Activated T-helper 17 cell treated with anti-CD3 and anti-CD28 coated beads, Interleukin-2, amount 50 U/mL, for 72 hours (primary cell): Measurements from ENCODE around the gene CCDC82. TPM values are rescaled to one million over a fixed set of nuclear protein-coding genes. Genes with fewer than 3 reads are reported as not detected.

Experiments used
- ATAC-seq: fragments of 150-1000 bp; cut with Tn5 transposase; replicated peaks from 2 replicates; pipeline ENCODE4 v1.10.0; 2021; ENCODE audit warnings: mild to moderate bottlenecking, moderate library complexity
- H3K27ac Mint-ChIP-seq: one replicate; pipeline ENCODE4 v1.8.0; 2022; ENCODE audit warnings: mixed read lengths
- H3K27me3 Mint-ChIP-seq: one replicate; pipeline ENCODE4 v1.8.0; 2022; ENCODE audit warnings: mixed read lengths
- H3K36me3 Mint-ChIP-seq: one replicate; pipeline ENCODE4 v1.8.0; 2022; ENCODE audit warnings: low read depth, mild to moderate bottlenecking, mixed read lengths
- H3K4me1 Mint-ChIP-seq: one replicate; pipeline ENCODE4 v1.8.0; 2022; ENCODE audit warnings: mixed read lengths
- H3K4me3 Mint-ChIP-seq: one replicate; pipeline ENCODE4 v1.8.0; 2022; ENCODE audit warnings: mild to moderate bottlenecking, mixed read lengths
- H3K9me3 Mint-ChIP-seq: one replicate; pipeline ENCODE4 v1.8.0; 2022; ENCODE audit warnings: mixed read lengths
- total RNA-seq, 2 donors: library from RNA; stranded (reverse); gene quantifications; one replicate each; pipeline ENCODE4 v1.2.3, GENCODE V29; 2022

Gene CCDC82
- total RNA-seq, 2 donors from 2014 or later, result 25.1 to 29.0 TPM

GRCh38 chr11:96388891-96389719 lies 607 bp downstream of the CCDC82 start:
- peaks cover 19% of the 10 kb centered on the region for H3K4me1 Mint-ChIP-seq
- H3K27ac Mint-ChIP-seq, result peak overlapping the region; percentile 94
- H3K4me3 Mint-ChIP-seq, result peak overlapping the region; percentile 95
- ATAC-seq, result peak; percentile 50
- H3K9me3 Mint-ChIP-seq, result no peaks in the 10 kb centered on the region
- H3K36me3 Mint-ChIP-seq, result peaks cover 40% of the 10 kb centered on the region
- H3K27me3 Mint-ChIP-seq, result no peaks in the 10 kb centered on the region

- Mint-ChIP-seq H3K27me3 (no peaks in the 10 kb centered on the region), H3K4me3 (no peak overlapping the region), H3K36me3 (peaks cover 64% of the 10 kb centered on the region), H3K4me1 (peaks cover 7% of the 10 kb centered on the region), H3K27ac (no peak overlapping the region), H3K9me3 (no peaks in the 10 kb centered on the region)
- ATAC-seq, result no peak
Measured at GRCh38 chr11:96385187-96385586, 4.5 kb downstream of the CCDC82 start.

- H3K27me3 Mint-ChIP-seq, result no peaks in the 10 kb centered on the region
- no peak for ATAC-seq
- no peak overlapping the region for H3K4me3 Mint-ChIP-seq
- no peaks in the 10 kb centered on the region for H3K9me3 Mint-ChIP-seq
- peaks cover 74% of the 10 kb centered on the region for H3K36me3 Mint-ChIP-seq
- H3K27ac Mint-ChIP-seq, result peak overlapping the region; percentile 6
- H3K4me1 Mint-ChIP-seq, result peaks cover 7% of the 10 kb centered on the region
Measured at GRCh38 chr11:96384156-96384555, 5.6 kb downstream of the CCDC82 start.

- no peak overlapping the region for H3K27ac Mint-ChIP-seq
- H3K4me1 Mint-ChIP-seq, result peaks cover 5% of the 10 kb centered on the region
- H3K27me3 Mint-ChIP-seq, result no peaks in the 10 kb centered on the region
- H3K4me3 Mint-ChIP-seq, result no peak overlapping the region
- no peaks in the 10 kb centered on the region for H3K9me3 Mint-ChIP-seq
- ATAC-seq, result no peak
- peaks cover 79% of the 10 kb centered on the region for H3K36me3 Mint-ChIP-seq
Measured at GRCh38 chr11:96376796-96377195, 12.9 kb downstream of the CCDC82 start.

GRCh38 chr11:96373826-96374225 lies 15.9 kb downstream of the CCDC82 start:
- Mint-ChIP-seq H3K27ac (no peak overlapping the region), H3K36me3 (peaks cover 82% of the 10 kb centered on the region), H3K27me3 (no peaks in the 10 kb centered on the region), H3K4me3 (no peak overlapping the region), H3K9me3 (no peaks in the 10 kb centered on the region), H3K4me1 (peaks cover 5% of the 10 kb centered on the region)
- ATAC-seq, result no peak

GRCh38 chr11:96367342-96367741 lies 22.4 kb downstream of the CCDC82 start:
- no peak overlapping the region for H3K27ac Mint-ChIP-seq
- ATAC-seq, result no peak

GRCh38 chr11:96366024-96366423 lies 23.7 kb downstream of the CCDC82 start:
- ATAC-seq, result no peak
- Mint-ChIP-seq H3K4me3 (no peak overlapping the region), H3K36me3 (peaks cover 76% of the 10 kb centered on the region)

More at GRCh38 chr11:96367342-96367741, 22.4 kb downstream of the CCDC82 start:
- H3K27me3 Mint-ChIP-seq, result no peaks in the 10 kb centered on the region
- H3K36me3 Mint-ChIP-seq, result peaks cover 79% of the 10 kb centered on the region
- H3K4me3 Mint-ChIP-seq, result no peak overlapping the region
- H3K9me3 Mint-ChIP-seq, result no peaks in the 10 kb centered on the region
- no peaks in the 10 kb centered on the region for H3K4me1 Mint-ChIP-seq

GRCh38 chr11:96365493-96365892 lies 24.2 kb downstream of the CCDC82 start:
- no peaks in the 10 kb centered on the region for H3K4me1 Mint-ChIP-seq
- H3K27me3 Mint-ChIP-seq, result no peaks in the 10 kb centered on the region
- no peaks in the 10 kb centered on the region for H3K9me3 Mint-ChIP-seq
- ATAC-seq, result no peak
- no peak overlapping the region for H3K4me3 Mint-ChIP-seq
- H3K36me3 Mint-ChIP-seq, result peaks cover 76% of the 10 kb centered on the region
- no peak overlapping the region for H3K27ac Mint-ChIP-seq

More at GRCh38 chr11:96366024-96366423, 23.7 kb downstream of the CCDC82 start:
- H3K9me3 Mint-ChIP-seq, result no peaks in the 10 kb centered on the region
- no peaks in the 10 kb centered on the region for H3K27me3 Mint-ChIP-seq
- H3K4me1 Mint-ChIP-seq, result no peaks in the 10 kb centered on the region
- H3K27ac Mint-ChIP-seq, result no peak overlapping the region

- peaks cover 6% of the 10 kb centered on the region for H3K4me1 Mint-ChIP-seq
- H3K27me3 Mint-ChIP-seq, result no peaks in the 10 kb centered on the region
- H3K9me3 Mint-ChIP-seq, result no peaks in the 10 kb centered on the region
- peaks cover 79% of the 10 kb centered on the region for H3K36me3 Mint-ChIP-seq
- H3K27ac Mint-ChIP-seq, result no peak overlapping the region
- peak; percentile 45 for ATAC-seq
- no peak overlapping the region for H3K4me3 Mint-ChIP-seq
Measured at GRCh38 chr11:96361778-96362177, 27.9 kb downstream of the CCDC82 start.

GRCh38 chr11:96358321-96358720 lies 31.4 kb downstream of the CCDC82 start:
- no peaks in the 10 kb centered on the region for H3K27me3 Mint-ChIP-seq
- peaks cover 92% of the 10 kb centered on the region for H3K36me3 Mint-ChIP-seq
- ATAC-seq, result no peak
- no peaks in the 10 kb centered on the region for H3K9me3 Mint-ChIP-seq
- no peak overlapping the region for H3K27ac Mint-ChIP-seq
- peaks cover 6% of the 10 kb centered on the region for H3K4me1 Mint-ChIP-seq
- H3K4me3 Mint-ChIP-seq, result no peak overlapping the region

- H3K27ac Mint-ChIP-seq, result no peak overlapping the region
- peaks cover 6% of the 10 kb centered on the region for H3K4me1 Mint-ChIP-seq
- H3K9me3 Mint-ChIP-seq, result no peaks in the 10 kb centered on the region
- H3K4me3 Mint-ChIP-seq, result no peak overlapping the region
- H3K36me3 Mint-ChIP-seq, result peaks cover 91% of the 10 kb centered on the region
- no peaks in the 10 kb centered on the region for H3K27me3 Mint-ChIP-seq
- peak; percentile 59 for ATAC-seq
Measured at GRCh38 chr11:96357794-96358193, 31.9 kb downstream of the CCDC82 start.

- no peak for ATAC-seq
- Mint-ChIP-seq H3K4me3 (no peak overlapping the region), H3K4me1 (peaks cover 6% of the 10 kb centered on the region), H3K27me3 (no peaks in the 10 kb centered on the region), H3K27ac (no peak overlapping the region), H3K36me3 (peaks cover 91% of the 10 kb centered on the region), H3K9me3 (no peaks in the 10 kb centered on the region)
Measured at GRCh38 chr11:96356848-96357247, 32.9 kb downstream of the CCDC82 start.

GRCh38 chr11:96342961-96343711 lies 46.6 kb downstream of the CCDC82 start, which contains the start of gene MAML2:
Gene MAML2, minus strand, starts transcription at chr11:96343195. Its CDS starts 1,300 bp downstream, at chr11:96341895.
- Mint-ChIP-seq H3K4me1 (peaks cover 15% of the 10 kb centered on the region), H3K9me3 (no peaks in the 10 kb centered on the region), H3K4me3 (peak within 1 kb of the TSS; percentile 94), H3K27ac (peak within 1 kb of the TSS; percentile 88), H3K36me3 (peaks cover 31% of the 10 kb centered on the region), H3K27me3 (no peaks in the 10 kb centered on the region)
- peak; percentile 89 for ATAC-seq

- Mint-ChIP-seq H3K9me3 (no peaks in the 10 kb centered on the region), H3K27me3 (no peaks in the 10 kb centered on the region), H3K36me3 (peaks cover 34% of the 10 kb centered on the region), H3K4me3 (peak overlapping the region; percentile 94), H3K4me1 (peaks cover 24% of the 10 kb centered on the region), H3K27ac (peak overlapping the region; percentile 88)
- ATAC-seq, result no peak
Measured at GRCh38 chr11:96342014-96342960, 47.4 kb downstream of the CCDC82 start.
